GM18909 (cell line): ENCODE data around the gene HNRNPAB.

Experiments used
- ATAC-seq: cut with Tn5 transposase; IDR thresholded peaks from one replicate; pipeline ENCODE4 v1.9.1; 2021; ENCODE audit warnings: mild to moderate bottlenecking; ENCODE audit not compliant: unreplicated experiment, poor library complexity

Gene HNRNPAB

DNA sequence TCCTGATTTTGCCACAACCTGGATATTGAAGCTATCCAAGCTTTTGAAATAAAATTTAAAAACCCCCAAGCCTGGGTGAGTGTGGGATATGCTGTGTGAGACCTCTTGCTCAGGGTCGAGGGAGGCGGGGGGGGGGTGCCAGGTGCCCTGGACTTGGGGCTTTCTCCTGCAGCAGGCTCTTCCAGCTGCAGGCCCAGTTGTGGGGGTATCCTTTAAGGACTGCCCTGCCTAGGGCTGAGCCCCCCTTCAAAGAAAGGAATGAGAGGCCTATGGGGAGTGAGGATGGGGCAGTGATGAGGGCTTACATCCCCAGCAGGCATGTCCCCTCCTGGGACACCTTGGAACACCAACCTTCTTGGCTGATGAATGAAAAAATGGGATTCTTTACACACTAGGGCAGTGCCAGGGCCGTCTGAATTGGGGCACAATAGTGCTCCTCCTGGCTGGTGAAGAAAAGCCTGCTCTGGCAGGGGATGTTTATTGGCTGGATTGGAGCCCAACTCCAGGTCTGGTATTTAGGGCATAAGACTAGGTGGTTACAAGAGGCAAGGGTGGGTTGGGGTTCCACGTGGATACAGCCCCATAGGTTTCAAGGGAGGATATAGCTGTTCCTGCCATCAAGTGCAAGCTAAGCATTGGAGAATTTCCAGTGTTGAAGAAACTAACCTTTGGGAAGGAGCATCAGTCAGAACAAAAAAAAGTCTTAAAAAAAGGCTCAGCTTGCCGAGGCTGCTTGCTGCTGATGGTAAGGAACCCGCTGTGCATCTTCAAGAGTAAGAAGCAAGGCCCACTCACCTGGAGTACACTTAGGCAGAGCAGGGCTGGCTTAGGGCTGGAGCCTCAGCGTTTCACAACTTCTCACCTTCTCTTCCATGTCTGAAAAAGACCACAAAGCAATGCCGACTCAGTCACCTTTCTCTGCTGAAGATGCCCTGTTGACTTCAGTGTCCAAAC lies 7.0 kb downstream of the HNRNPAB start:
- ATAC-seq, result no peak

DNA sequence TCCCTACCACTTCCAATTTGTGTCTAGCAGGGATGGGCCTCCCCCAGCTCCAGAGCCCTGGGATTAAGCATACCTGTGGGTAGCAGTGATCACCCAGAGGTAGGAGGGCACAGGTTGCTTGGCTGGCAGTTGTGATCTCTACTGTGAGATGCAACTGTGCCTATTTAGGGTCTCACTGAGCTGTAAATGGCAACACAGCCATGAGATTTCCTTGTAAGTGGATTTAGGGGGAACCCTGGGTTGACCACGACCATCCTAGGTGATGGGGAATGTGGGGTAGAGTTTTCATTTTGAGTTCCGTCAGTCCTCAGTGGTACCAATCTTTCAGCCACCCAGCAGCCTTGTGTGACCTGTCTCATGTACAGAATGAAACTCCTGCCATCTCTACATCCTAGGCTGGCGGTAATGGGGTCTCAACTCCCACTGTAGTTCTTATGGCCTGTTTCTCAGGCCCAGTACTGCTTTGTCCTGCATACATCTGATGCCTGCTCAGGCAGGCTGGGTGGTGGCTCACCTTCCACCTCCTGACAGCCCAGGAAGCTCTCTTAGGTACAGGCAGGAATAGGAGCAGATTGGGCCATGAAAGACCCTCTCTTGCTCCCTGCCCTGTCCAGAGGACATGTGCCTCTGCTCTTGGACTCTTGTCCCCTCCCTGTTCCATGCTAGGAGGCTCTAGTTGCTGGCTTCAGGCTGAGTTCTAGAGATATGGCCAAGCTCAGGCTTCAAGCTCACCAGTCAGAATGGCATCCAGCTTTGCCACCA lies 8.1 kb downstream of the HNRNPAB start:
- ATAC-seq, result no peak

DNA sequence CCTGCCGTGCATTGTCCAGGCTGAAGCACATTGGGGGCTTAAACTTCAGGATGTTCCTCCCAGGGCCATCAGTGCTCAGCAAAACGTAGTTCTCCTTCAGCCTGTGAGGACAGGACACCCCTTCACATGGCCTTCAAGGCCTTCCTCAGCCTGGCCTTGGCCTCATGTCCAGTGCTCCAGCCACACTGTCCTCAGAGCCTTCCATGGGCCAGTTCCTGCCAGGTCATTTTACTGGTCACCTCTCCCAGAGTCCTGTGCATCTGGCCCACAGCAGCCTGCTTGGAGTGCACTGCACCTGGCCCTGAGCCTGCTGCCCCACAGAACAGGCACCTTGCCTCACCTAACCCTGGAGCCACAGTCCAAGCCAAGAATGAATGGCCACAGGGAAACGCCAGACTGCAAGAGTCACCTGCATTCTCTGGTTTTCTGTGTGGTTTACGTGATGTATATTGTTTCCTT lies 8.7 kb downstream of the HNRNPAB start:
- ATAC-seq, result no peak

- no peak for ATAC-seq
Observed at GRCh38 chr5:178213748-178214151, 9.4 kb downstream of the HNRNPAB start.

- no peak for ATAC-seq
Observed at GRCh38 chr5:178214160-178214803, 9.9 kb downstream of the HNRNPAB start.

- no peak for ATAC-seq
Observed at GRCh38 chr5:178215280-178216002, 11.1 kb downstream of the HNRNPAB start.

DNA sequence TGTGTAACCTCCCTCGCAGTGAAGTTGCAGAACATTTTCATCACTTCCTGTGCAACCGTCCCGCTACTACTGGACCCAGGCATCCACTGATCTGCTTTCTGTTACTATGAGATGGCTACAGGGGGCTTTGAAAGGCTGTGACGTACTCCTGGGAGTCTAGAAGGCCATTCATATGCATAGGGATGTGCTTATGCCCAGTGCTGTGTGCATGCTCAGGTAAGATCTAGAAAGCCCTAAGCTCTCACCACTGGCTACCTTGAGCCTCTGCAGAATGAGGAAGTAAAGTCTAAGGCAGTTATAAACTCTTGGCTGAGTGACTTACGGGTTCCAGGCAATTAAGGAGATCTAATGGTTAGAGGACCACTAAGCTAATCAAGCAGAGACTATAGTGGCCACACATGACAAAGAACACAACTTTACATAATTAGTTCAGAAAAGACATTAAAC lies 11.8 kb downstream of the HNRNPAB start:
- ATAC-seq, result no peak

- ATAC-seq, result no peak
Observed at GRCh38 chr5:178216779-178217178, 12.4 kb downstream of the HNRNPAB start.

- no peak for ATAC-seq
Observed at GRCh38 chr5:178218237-178218776, 14.0 kb downstream of the HNRNPAB start.

- no peak for ATAC-seq
Observed at GRCh38 chr5:178218827-178219226, 14.5 kb downstream of the HNRNPAB start.

GRCh38 chr5:178221282-178221681 lies 16.9 kb downstream of the HNRNPAB start:
- no peak for ATAC-seq

- no peak for ATAC-seq
Observed at GRCh38 chr5:178221853-178222252, 17.5 kb downstream of the HNRNPAB start.

DNA sequence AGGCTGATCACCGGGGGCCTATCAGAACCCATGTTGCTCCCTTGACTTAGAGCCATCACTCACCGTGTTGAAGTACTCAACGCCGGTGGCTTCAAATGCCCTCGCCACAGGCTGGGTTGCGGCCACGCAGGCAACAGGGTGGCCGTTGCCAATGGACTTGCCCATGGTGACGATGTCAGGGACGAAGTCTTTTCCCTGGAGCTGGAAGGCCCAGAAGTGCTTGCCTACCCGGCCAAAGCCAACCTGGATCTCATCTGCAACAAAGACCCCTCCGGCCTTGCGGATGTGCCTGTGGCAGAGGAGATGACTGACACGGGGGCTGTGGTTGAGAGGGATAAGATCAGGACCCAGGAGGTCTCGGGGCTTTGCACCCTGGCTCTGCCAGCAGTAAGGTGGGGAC lies 18.0 kb downstream of the HNRNPAB start:
- no peak for ATAC-seq

GRCh38 chr5:178223196-178223773 lies 19.0 kb downstream of the HNRNPAB start:
- no peak for ATAC-seq

DNA sequence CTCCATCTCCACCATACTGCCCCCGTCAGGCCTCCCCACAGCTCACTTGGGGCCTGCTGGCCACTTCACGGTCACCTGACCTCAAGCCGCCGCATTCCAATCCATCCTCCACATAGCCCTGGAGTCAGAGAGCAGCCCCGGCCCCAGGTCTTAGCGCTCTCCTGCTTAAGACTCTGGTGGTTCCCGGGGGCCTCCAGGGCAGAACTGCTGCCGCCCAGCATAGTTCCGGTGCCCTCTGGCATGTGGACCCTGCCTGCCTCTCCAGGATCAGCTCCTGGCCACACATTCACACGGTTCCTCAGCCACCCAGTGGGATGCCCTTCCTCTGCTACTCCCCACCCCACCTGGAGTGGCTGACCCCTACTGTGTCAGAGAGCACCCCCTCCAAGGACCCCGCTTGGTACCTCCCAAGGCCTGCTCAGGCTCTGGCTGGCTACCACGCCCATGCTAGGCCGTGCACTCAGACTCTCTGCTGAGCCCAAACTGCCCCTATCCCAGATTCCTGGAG lies 19.5 kb downstream of the HNRNPAB start:
- no peak for ATAC-seq

GRCh38 chr5:178224403-178224802 lies 20.1 kb downstream of the HNRNPAB start:
- ATAC-seq, result no peak

DNA sequence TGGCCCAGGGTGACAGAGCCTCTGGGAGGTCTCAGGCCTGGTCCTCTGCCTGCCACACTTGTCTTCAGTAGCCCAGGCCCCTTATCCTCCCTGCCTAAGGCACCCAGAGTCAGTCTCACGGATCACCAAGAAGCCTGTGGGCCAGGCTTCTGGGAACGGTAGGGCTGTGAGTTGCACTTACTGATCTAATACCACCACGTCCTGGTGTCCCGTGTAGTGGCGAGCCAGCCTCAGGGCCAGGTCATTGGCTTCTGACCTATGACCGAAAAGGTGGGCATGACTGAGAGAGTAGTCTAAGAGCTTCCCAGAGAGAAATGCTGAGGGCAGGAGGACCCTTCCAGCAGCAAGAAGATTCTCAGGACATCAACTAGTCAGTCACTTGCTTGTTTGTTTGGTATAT lies 20.8 kb downstream of the HNRNPAB start:
- ATAC-seq, result no peak

- ATAC-seq, result no peak
Observed at GRCh38 chr5:178227138-178227659, 22.9 kb downstream of the HNRNPAB start.

GRCh38 chr5:178227929-178228328 lies 23.6 kb downstream of the HNRNPAB start:
- ATAC-seq, result no peak
